ENCODE data around the gene CD276. TPM values are rescaled to one million over a fixed set of nuclear protein-coding genes. Genes with fewer than 3 reads are reported as not detected.
A peak's percentile ranks its signal among the peaks of the same experiment; 100 is the strongest.
"Not testable (repeated sequence)": the region's sequence is repeated elsewhere in the genome, so short reads cannot be mapped to it uniquely, and the experiment has no call there.

The CD276 gene
- total RNA-seq, 2 experiments from 2014 or later: 0.71 to 1.8 TPM

DNA sequence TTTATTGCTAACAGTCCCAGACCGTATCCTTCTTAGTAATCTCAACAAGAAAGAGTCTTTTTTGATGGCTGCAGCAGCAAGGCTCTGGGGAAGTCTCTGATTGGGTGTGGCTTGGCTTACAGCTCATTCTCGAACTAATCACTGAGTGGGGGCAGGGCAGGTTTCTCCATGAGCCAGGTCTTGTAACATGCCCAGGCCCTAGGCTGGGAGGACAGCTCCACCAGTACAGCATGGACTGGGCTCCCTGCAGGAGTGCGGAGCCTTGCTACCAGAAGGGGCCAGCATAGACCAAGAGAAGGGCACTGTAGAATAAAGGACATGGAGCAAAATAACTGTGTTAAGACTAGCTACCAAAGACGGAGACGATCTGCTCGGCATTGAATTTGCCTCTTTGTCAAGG is 7.2 kb downstream of the CD276 start:
- Mint-ChIP-seq H3K4me3 (no peak overlapping the region), H3K36me3 (no peaks in the 10 kb centered on the region), H3K4me1 (peaks cover 8% of the 10 kb centered on the region), H3K9me3 (no peaks in the 10 kb centered on the region), H3K27ac (no peak overlapping the region), H3K27me3 (peaks cover 59% of the 10 kb centered on the region)
- DNase-seq (no peak), ATAC-seq (ENCODE audit: low read depth) (no peak)
- POLR2A ChIA-PET: no interaction called here

- H3K9me3 Mint-ChIP-seq: no peaks in the 10 kb centered on the region
- ATAC-seq (ENCODE audit: low read depth) (no peak), DNase-seq (no peak)
- POLR2A ChIA-PET: no interaction called here
- no peak overlapping the region for H3K4me3 Mint-ChIP-seq
- no peak overlapping the region for H3K27ac Mint-ChIP-seq
- no peaks in the 10 kb centered on the region for H3K36me3 Mint-ChIP-seq
- peaks cover 63% of the 10 kb centered on the region for H3K27me3 Mint-ChIP-seq
- peaks cover 22% of the 10 kb centered on the region for H3K4me1 Mint-ChIP-seq
Observed at GRCh38 chr15:73694419-73694818, 10.2 kb downstream of the CD276 start.

GRCh38 chr15:73695773-73696640 is 11.8 kb downstream of the CD276 start:
- H3K27ac Mint-ChIP-seq: no peak overlapping the region
- H3K4me1 Mint-ChIP-seq: peaks cover 27% of the 10 kb centered on the region
- ATAC-seq (ENCODE audit: low read depth) (no peak), DNase-seq (no peak)
- POLR2A ChIA-PET: no interaction called here
- H3K4me3 Mint-ChIP-seq: no peak overlapping the region
- H3K9me3 Mint-ChIP-seq: no peaks in the 10 kb centered on the region
- peaks cover 71% of the 10 kb centered on the region for H3K27me3 Mint-ChIP-seq
- no peaks in the 10 kb centered on the region for H3K36me3 Mint-ChIP-seq

DNA sequence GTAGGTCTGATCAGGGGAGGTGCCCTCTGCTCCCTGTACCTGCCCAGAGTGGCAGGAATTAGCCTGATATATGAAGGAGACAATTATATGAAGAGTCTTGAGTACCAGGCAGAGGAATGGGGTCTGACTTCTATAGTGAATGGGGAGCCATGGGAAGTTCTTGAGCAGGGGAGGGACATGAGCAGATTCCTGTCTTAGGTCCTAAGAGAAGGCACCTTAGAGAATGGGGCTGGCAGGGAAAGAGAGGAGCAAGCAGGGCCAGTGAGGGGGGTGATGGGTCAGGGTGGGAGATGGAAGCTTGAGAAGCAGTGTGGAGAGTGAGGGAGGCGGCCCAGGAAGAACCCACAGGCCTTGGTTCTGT is 12.4 kb downstream of the CD276 start:
- Mint-ChIP-seq H3K27ac (no peak overlapping the region), H3K4me1 (peaks cover 27% of the 10 kb centered on the region), H3K36me3 (no peaks in the 10 kb centered on the region), H3K9me3 (no peaks in the 10 kb centered on the region), H3K27me3 (peaks cover 71% of the 10 kb centered on the region), H3K4me3 (peak overlapping the region; percentile 43)
- no peak for ATAC-seq (ENCODE audit: low read depth)
- DNase-seq: no peak
- POLR2A ChIA-PET: interaction anchor here (0.7 to 1.0 kb wide), 2 partner anchors 60 to 249 kb away, joined by 3 read pairs; no protein-coding TSS in a partner anchor

GRCh38 chr15:73697033-73697467 is 12.9 kb downstream of the CD276 start:
- Mint-ChIP-seq H3K27me3 (peaks cover 71% of the 10 kb centered on the region), H3K4me3 (peak overlapping the region; percentile 43), H3K4me1 (peaks cover 27% of the 10 kb centered on the region), H3K9me3 (no peaks in the 10 kb centered on the region), H3K27ac (no peak overlapping the region), H3K36me3 (no peaks in the 10 kb centered on the region)
- ATAC-seq (ENCODE audit: low read depth): peak; percentile 93
- peak; percentile 80 for DNase-seq
- POLR2A ChIA-PET: interaction anchor here (0.7 to 1.0 kb wide), 3 partner anchors 61 to 1331 kb away, joined by 3 read pairs; no protein-coding TSS in a partner anchor

- peaks cover 20% of the 10 kb centered on the region for H3K4me1 Mint-ChIP-seq
- no peak for ATAC-seq (ENCODE audit: low read depth)
- no peak overlapping the region for H3K4me3 Mint-ChIP-seq
- H3K36me3 Mint-ChIP-seq: no peaks in the 10 kb centered on the region
- no peaks in the 10 kb centered on the region for H3K9me3 Mint-ChIP-seq
- POLR2A ChIA-PET: interaction anchor here (0.8 to 1.4 kb wide), 3 partner anchors 16 to 63 kb away, joined by 3 to 5 read pairs (median 3); no protein-coding TSS in a partner anchor
- DNase-seq: no peak
- H3K27ac Mint-ChIP-seq: no peak overlapping the region
- H3K27me3 Mint-ChIP-seq: peaks cover 50% of the 10 kb centered on the region
Observed at GRCh38 chr15:73699249-73700040, 15.3 kb downstream of the CD276 start.

GRCh38 chr15:73700041-73700842 is 16.1 kb downstream of the CD276 start:
- ATAC-seq (ENCODE audit: low read depth) (peak; percentile 38), DNase-seq (peak; percentile 67)
- POLR2A ChIA-PET: interaction anchor here (0.8 kb wide), 1 partner anchor 17 kb away, joined by 3 read pairs; no protein-coding TSS in a partner anchor
- Mint-ChIP-seq H3K27me3 (peaks cover 42% of the 10 kb centered on the region), H3K4me3 (no peak overlapping the region), H3K36me3 (no peaks in the 10 kb centered on the region), H3K9me3 (no peaks in the 10 kb centered on the region), H3K27ac (no peak overlapping the region), H3K4me1 (peaks cover 20% of the 10 kb centered on the region)

DNA sequence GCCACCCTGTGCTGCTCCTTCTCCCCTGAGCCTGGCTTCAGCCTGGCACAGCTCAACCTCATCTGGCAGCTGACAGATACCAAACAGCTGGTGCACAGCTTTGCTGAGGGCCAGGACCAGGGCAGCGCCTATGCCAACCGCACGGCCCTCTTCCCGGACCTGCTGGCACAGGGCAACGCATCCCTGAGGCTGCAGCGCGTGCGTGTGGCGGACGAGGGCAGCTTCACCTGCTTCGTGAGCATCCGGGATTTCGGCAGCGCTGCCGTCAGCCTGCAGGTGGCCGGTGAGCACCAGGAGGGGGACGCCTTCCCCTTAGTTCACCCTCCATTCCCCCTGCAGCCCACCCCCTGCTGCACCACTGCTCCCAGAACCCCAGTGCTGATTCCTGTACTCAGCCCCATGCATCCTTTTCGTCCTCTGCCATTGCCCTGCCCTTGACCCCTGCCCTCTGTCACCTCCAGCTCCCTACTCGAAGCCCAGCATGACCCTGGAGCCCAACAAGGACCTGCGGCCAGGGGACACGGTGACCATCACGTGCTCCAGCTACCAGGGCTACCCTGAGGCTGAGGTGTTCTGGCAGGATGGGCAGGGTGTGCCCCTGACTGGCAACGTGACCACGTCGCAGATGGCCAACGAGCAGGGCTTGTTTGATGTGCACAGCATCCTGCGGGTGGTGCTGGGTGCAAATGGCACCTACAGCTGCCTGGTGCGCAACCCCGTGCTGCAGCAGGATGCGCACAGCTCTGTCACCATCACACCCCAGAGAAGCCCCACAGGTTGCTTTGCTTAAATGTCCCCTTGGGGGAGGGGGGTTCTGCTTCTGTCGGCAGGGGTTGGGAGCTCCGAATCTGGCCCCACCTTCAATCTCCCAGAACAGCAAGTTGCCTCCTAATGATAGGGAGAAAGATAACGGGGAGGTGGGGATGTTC is 18.4 kb downstream of the CD276 start:
- H3K36me3 Mint-ChIP-seq; ATAC-seq (ENCODE audit: low read depth); POLR2A ChIA-PET; H3K27ac Mint-ChIP-seq; H3K9me3 Mint-ChIP-seq; H3K4me3 Mint-ChIP-seq; DNase-seq: not testable (repeated sequence)
- Mint-ChIP-seq H3K27me3 (peaks cover 26% of the 10 kb centered on the region), H3K4me1 (peaks cover 10% of the 10 kb centered on the region)

DNA sequence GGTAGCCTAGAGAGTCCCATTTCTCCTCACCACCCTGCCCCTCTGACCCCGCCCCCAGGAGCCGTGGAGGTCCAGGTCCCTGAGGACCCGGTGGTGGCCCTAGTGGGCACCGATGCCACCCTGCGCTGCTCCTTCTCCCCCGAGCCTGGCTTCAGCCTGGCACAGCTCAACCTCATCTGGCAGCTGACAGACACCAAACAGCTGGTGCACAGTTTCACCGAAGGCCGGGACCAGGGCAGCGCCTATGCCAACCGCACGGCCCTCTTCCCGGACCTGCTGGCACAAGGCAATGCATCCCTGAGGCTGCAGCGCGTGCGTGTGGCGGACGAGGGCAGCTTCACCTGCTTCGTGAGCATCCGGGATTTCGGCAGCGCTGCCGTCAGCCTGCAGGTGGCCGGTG is 19.4 kb downstream of the CD276 start:
- H3K27ac Mint-ChIP-seq; H3K9me3 Mint-ChIP-seq; H3K4me3 Mint-ChIP-seq; ATAC-seq (ENCODE audit: low read depth); DNase-seq; H3K36me3 Mint-ChIP-seq; H3K4me1 Mint-ChIP-seq; POLR2A ChIA-PET: not testable (repeated sequence)
- H3K27me3 Mint-ChIP-seq: peaks cover 16% of the 10 kb centered on the region

DNA sequence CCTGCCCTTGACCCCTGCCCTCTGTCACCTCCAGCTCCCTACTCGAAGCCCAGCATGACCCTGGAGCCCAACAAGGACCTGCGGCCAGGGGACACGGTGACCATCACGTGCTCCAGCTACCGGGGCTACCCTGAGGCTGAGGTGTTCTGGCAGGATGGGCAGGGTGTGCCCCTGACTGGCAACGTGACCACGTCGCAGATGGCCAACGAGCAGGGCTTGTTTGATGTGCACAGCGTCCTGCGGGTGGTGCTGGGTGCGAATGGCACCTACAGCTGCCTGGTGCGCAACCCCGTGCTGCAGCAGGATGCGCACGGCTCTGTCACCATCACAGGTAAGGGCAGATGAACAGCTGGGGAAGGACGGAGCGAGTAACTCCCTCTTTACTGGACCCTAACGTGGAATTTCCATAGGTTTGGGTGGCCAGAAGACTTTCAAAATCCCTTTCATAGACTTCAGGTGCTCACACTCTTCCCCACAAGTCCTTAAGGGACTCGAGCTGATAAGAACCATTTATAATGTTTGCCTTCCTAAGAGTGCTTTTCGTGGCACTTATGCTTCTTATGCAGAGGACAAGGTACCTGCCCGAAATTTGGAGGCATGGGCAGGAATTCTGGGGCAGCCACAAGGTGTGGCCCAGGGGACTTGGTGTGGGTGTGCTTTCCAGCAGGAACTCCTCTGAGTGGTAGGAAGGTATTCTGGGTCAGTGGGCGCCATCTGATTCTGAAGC is 20.1 kb downstream of the CD276 start:
- POLR2A ChIA-PET; DNase-seq; H3K27me3 Mint-ChIP-seq; H3K4me3 Mint-ChIP-seq; ATAC-seq (ENCODE audit: low read depth); H3K36me3 Mint-ChIP-seq; H3K4me1 Mint-ChIP-seq; H3K9me3 Mint-ChIP-seq; H3K27ac Mint-ChIP-seq: not testable (repeated sequence)

GRCh38 chr15:73704869-73705645 is 20.9 kb downstream of the CD276 start:
- Mint-ChIP-seq H3K27ac (no peak overlapping the region), H3K27me3 (peaks cover 2% of the 10 kb centered on the region), H3K36me3 (no peaks in the 10 kb centered on the region), H3K4me1 (peaks cover 4% of the 10 kb centered on the region), H3K9me3 (no peaks in the 10 kb centered on the region), H3K4me3 (no peak overlapping the region)
- peak; percentile 84 for ATAC-seq (ENCODE audit: low read depth)
- peak; percentile 73 for DNase-seq
- POLR2A ChIA-PET: no interaction called here

Data from activated naive CD8-positive, alpha-beta T cell treated with anti-CD3 and anti-CD28 coated beads, Interleukin-2, amount 10 ng/mL, durations not matched to agents 7 days and 5 days (primary cell).